ENCODE measurements around the gene CHD2.

- TF ChIP-seq CTCF (IDR thresholded peaks at IDR 0.05) (no peak), POLR2A (IDR thresholded peaks at IDR 0.05) (peak in 1 of 2 donors; percentile 30)
These were observed 15.8 kb downstream of the CHD2 start for GRCh38 chr15:92915766-92916435.

Data from thyroid gland (tissue), 4 donors.